GM19023 (cell line): Measurements from ENCODE around the gene CNN3.

Experiments used
- ATAC-seq: cut with Tn5 transposase; IDR thresholded peaks from one replicate; pipeline ENCODE4 v1.9.1; 2021; ENCODE audit warnings: mild to moderate bottlenecking, moderate library complexity; ENCODE audit not compliant: unreplicated experiment

CNN3 gene

GRCh38 chr1:94888201-94888600 lies 38.7 kb downstream of the CNN3 start:
- no peak for ATAC-seq

GRCh38 chr1:94887603-94888171 lies 39.2 kb downstream of the CNN3 start:
- no peak for ATAC-seq

GRCh38 chr1:94887106-94887505 lies 39.8 kb downstream of the CNN3 start:
- ATAC-seq: no peak

GRCh38 chr1:94886361-94886760 lies 40.5 kb downstream of the CNN3 start:
- no peak for ATAC-seq

- no peak for ATAC-seq
Observed at GRCh38 chr1:94884507-94884906, 42.4 kb downstream of the CNN3 start.

- ATAC-seq: no peak
Observed at GRCh38 chr1:94884106-94884505, 42.8 kb downstream of the CNN3 start.

- no peak for ATAC-seq
Observed at GRCh38 chr1:94883691-94884090, 43.2 kb downstream of the CNN3 start.

- no peak for ATAC-seq
Observed at GRCh38 chr1:94878329-94878728, 48.6 kb downstream of the CNN3 start.

GRCh38 chr1:94876362-94876761 lies 50.5 kb downstream of the CNN3 start:
- no peak for ATAC-seq

- no peak for ATAC-seq
Observed at GRCh38 chr1:94875794-94876193, 51.1 kb downstream of the CNN3 start.

GRCh38 chr1:94874423-94874822 lies 52.5 kb downstream of the CNN3 start:
- no peak for ATAC-seq

- ATAC-seq: peak; percentile 58
Observed at GRCh38 chr1:94873520-94874351, 53.2 kb downstream of the CNN3 start.

GRCh38 chr1:94872771-94873495 lies 54.0 kb downstream of the CNN3 start:
- no peak for ATAC-seq

- no peak for ATAC-seq
Observed at GRCh38 chr1:94871031-94871430, 55.9 kb downstream of the CNN3 start.

GRCh38 chr1:94866164-94866807 lies 60.6 kb downstream of the CNN3 start:
- no peak for ATAC-seq

- no peak for ATAC-seq
Observed at GRCh38 chr1:94865360-94865759, 61.5 kb downstream of the CNN3 start.

GRCh38 chr1:94864821-94865220 lies 62.1 kb downstream of the CNN3 start:
- ATAC-seq: no peak

- no peak for ATAC-seq
Observed at GRCh38 chr1:94863919-94864318, 63.0 kb downstream of the CNN3 start.

GRCh38 chr1:94863297-94863911 lies 63.5 kb downstream of the CNN3 start:
- ATAC-seq: no peak

- ATAC-seq: no peak
Observed at GRCh38 chr1:94862718-94863117, 64.2 kb downstream of the CNN3 start.

GRCh38 chr1:94859174-94859573 lies 67.7 kb downstream of the CNN3 start:
- no peak for ATAC-seq
